GM10248 (cell line): ENCODE measurements around the gene RGL1.

Experiments used
- CTCF ChIA-PET: fragments of 300-600 bp; sonication (Branson Sonifier 250); formaldehyde crosslinking; extraction: SDS; loops from one replicate; lab custom pipeline; 2021; ENCODE audit warnings: antibody characterized with exemption; lab: Yijun Ruan, JAX
- POLR2A ChIA-PET: fragments of 350-650 bp; sonication (Branson Sonifier 250); formaldehyde crosslinking; extraction: SDS; loops from one replicate; lab custom pipeline; 2020; ENCODE audit warnings: antibody characterized with exemption; lab: Yijun Ruan, JAX
- DNase-seq: peaks from one replicate; pipeline ENCODE4 v3.0.0; 2012; ENCODE audit errors: extremely low spot score
- TF ChIP-seq, protein P1 (sequence below): IDR thresholded peaks from 2 replicates; pipeline ENCODE4 v1.5.1; 2012; ENCODE audit warnings: mild to moderate bottlenecking, low read depth; ENCODE audit errors: extremely low read depth, missing control alignments, control extremely low read depth

RGL1 gene

DNA sequence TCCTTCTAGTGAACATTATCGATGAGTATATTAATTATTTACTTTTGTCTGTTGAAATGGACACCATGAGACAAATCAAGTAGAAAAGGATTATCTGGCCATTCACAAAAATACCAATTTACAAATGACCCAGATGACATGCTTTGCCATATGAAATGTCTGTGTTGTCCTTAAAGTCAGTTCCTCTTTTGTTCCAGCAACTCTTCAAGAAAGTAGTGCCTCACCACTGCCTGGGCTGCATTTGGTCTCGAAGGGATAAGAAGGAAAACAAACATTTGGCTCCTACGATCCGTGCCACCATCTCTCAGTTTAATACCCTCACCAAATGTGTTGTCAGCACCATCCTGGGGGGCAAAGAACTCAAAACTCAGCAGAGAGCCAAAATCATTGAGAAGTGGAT lies 79.6 kb downstream of the RGL1 start:
- no peak for DNase-seq
- ChIA-PET CTCF (interaction anchor here (0.7 to 2.3 kb wide), 4 partner anchors 10 to 31 kb away, joined by 3 to 8 read pairs (median 4); no protein-coding TSS in a partner anchor), POLR2A (no interaction called here)
- TF ChIP-seq, protein P1, sequence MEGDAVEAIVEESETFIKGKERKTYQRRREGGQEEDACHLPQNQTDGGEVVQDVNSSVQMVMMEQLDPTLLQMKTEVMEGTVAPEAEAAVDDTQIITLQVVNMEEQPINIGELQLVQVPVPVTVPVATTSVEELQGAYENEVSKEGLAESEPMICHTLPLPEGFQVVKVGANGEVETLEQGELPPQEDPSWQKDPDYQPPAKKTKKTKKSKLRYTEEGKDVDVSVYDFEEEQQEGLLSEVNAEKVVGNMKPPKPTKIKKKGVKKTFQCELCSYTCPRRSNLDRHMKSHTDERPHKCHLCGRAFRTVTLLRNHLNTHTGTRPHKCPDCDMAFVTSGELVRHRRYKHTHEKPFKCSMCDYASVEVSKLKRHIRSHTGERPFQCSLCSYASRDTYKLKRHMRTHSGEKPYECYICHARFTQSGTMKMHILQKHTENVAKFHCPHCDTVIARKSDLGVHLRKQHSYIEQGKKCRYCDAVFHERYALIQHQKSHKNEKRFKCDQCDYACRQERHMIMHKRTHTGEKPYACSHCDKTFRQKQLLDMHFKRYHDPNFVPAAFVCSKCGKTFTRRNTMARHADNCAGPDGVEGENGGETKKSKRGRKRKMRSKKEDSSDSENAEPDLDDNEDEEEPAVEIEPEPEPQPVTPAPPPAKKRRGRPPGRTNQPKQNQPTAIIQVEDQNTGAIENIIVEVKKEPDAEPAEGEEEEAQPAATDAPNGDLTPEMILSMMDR, result no peak

DNA sequence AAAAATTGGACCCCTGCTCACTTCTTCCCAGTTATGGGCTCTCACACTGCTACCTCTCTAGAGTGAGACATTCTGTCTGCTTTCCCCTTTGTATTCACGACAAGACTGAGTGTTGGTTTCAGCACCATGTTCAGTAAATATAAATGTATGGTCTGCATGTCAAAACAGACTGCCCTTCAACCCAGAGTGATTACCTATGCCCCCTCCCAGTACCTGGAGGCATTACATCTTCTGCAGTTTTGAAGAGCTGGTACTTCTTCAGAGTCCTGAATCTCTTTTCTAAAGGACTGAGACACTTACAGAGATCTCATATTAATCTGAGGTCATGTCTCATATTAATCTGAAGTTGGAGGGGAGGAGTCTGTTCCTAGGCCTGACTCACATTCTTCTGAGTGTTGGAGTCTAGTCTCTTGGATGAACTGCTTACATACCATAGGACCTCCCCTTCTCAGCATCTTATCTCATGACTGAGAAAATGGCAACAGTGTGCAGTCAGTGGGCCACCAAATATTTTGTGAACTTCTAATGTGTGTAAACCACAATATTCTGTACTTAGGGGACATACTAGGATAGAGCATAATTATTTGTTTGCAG lies 80.3 kb downstream of the RGL1 start:
- CTCF ChIA-PET, result interaction anchor here (1.5 to 2.3 kb wide), 4 partner anchors 11 to 31 kb away, joined by 3 to 8 read pairs (median 4); no protein-coding TSS in a partner anchor

DNA sequence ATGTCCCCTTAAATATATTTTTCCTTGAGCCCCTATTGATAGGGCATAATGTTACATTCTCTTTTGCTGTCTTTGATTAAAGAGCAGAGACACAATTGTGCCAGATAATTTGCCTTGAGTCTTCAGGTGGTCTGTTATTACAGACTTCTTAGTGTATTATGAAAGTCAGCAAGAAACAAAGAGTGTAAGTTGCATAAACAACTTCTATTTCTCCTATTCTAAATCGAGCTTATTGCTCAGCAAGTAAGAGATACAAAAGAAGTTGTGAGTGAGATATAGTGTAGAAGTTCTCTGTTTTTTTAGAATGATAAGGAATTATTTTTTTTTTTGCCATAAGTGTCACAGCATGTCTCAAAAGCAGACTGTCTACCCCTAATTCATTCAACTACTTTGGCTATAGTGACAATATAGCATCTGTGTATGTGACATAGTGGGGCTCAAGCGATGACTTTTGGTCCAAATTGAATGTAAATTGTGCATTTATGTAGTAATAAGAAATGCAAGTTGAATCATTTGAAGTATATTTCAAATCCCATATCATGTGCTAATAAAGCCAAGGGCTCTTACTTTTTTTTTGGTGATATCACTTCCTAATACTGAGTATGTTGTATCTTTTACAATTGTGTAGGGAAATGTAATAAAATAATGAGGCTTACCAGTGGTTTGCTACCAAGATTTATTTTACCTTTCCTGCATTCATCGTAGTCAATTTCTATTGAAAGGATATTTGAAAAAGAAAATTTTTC lies 81.3 kb downstream of the RGL1 start:
- TF ChIP-seq, protein P1, result no peak
- POLR2A ChIA-PET, result no interaction called here
- CTCF ChIA-PET, result interaction anchor here (1.6 kb wide), 1 partner anchor 28 kb away, joined by 4 read pairs; no protein-coding TSS in a partner anchor
- no peak for DNase-seq

More for the DNA sequence above, 80.3 kb downstream of the RGL1 start:
- POLR2A ChIA-PET, result no interaction called here
- no peak for DNase-seq
- TF ChIP-seq, protein P1, result no peak

DNA sequence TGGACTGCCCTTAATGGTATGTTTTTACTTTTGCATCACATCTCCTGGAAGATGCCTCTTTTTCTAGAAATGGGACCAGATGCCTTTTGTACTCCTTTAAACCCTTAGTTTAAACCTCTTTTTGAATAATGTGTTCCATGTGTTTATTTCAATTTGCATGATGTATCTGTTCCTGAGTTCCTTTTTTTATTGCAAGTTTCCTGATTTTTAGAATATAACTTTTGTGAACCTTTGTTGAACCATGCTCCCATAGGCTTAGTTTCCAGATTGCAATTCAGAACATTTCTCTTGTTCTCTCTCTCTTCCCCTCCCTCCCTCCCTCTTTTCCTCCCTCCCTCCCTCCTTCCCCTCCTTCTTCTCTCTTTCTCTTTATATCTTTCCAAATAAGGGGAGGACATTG lies 81.9 kb downstream of the RGL1 start:
- CTCF ChIA-PET, result no interaction called here
- POLR2A ChIA-PET, result no interaction called here
- TF ChIP-seq, protein P1, result no peak
- no peak for DNase-seq

DNA sequence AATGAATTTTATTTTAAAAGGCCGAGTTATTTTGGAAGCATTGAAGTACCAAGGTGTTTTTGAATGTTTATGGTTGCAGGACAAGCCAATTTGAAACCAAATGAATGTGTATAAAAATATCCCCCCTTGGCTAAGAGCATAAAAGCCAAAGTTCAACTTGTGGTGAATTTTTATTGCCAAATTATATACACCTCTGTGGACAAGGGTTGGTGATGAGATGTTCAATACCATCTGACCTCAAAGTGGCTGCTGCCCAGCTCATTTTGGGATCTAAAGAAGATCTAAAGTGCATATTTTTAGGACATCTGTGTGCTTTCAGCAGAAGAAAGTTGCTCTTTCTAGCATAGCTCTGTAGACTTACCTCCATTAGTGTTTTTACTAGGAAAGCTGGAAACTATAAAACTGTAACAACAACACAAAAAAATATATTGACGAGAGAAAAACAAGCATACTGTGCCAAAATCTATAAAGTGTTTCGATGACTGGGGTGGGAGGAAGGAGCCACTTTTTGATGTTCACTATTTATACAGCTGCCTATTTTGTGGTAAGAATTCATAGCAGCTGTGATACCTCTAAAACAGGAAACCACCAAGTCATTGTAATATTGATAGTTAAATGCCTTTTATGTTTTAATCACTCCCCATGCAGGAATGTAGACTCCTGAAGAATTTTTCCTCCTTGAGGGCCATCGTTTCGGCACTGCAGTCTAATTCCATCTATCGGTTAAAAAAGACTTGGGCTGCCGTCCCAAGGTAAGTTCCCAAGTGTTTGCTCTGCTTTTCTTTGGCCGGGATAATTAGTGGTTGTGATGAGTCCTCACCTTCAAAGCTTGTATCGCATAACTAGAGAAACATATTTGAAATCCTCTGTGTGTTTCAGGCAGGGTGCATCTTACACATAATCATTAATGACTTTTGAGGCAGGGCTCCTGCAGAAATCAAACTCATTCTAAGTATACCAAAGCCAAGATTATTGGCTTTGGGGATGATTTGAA lies 83.2 kb downstream of the RGL1 start:
- CTCF ChIA-PET, result interaction anchor here (1.0 to 7.1 kb wide), 5 partner anchors 11 to 233 kb away, joined by 3 to 51 read pairs (median 12); no protein-coding TSS in a partner anchor
- TF ChIP-seq, protein P1, result no peak
- POLR2A ChIA-PET, result no interaction called here
- DNase-seq, result no peak

DNA sequence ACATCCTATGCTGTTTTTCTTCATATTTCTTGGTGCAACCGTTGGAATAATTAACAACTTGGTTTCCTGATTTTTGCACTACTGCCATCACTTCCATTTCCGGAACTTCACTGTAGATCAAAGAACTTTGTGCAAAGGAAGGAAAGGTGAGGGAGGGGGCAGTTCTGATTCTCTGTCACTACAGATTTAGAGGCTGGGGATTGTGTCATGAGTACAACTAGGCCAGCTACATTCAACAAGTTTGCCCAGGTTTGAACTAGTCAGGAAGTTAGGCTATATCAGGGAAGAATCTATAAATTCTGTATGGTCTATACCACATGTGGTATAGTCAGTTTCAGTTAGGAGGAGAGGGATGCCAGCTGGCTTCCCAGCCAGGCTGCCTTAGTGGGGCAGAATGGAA lies 84.2 kb downstream of the RGL1 start:
- DNase-seq, result no peak
- POLR2A ChIA-PET, result no interaction called here
- TF ChIP-seq, protein P1, result no peak
- CTCF ChIA-PET, result interaction anchor here (1.0 to 7.1 kb wide), 5 partner anchors 10 to 234 kb away, joined by 3 to 51 read pairs (median 12); no protein-coding TSS in a partner anchor
